ENCODE measurements around the gene HIRA. TPM values are rescaled to one million over a fixed set of nuclear protein-coding genes. Genes with fewer than 3 reads are reported as not detected.

The HIRA gene
- 36.7 TPM for polyA plus RNA-seq (2013, experiment 1 of 2)
- 35.9 TPM for polyA plus RNA-seq (2013, experiment 2 of 2)

DNA sequence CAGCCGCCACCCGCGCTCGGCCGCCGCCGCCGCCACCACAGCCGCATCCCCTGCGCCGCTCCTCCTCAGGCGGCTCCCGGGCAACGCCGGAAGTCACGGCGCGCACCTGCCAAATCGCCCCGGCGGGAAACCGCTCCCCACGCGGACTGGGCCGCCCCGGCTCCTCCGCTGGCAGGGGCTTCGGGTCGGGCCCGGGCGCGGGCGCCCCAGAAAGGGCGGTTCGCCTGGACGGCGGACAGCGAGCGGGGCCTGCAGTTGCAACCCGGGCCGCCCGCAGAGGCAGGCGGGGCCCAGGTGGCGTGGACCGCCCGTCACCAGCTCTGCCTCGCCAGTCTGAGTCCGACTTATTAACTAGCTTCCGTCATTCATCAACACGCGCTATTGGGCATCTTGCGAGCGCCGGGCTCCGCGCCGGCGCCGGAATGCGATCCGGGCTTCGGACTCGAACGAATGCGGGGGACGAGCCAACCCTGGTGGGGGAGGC is at the start of gene HIRA:
TSS of gene HIRA (minus strand) at position 85 of the 484 bp plus-strand sequence. CDS start 257 bp downstream, outside the sequence.
- under 1% methylated on average over 66 of the region's 66 CpGs for WGBS
- no peaks in the 10 kb centered on the region for H3K27me3 ChIP-seq (ENCODE audit: insufficient read depth, low read length)
- peak within 1 kb of the TSS; percentile 95 for H3K9ac ChIP-seq (ENCODE audit: low read depth, low read length)
- peaks cover 31% of the 10 kb centered on the region for H3K36me3 ChIP-seq (ENCODE audit: insufficient read depth, low read length)
- peak within 1 kb of the TSS; percentile 90 for H3K27ac ChIP-seq (ENCODE audit: low read depth, low read length)
- peak within 1 kb of the TSS; percentile 98 for H3K4me3 ChIP-seq (ENCODE audit: low read length)
- H3K4me1 ChIP-seq (ENCODE audit: insufficient read depth, low read length), result no peaks in the 10 kb centered on the region; the same call in 1 of the 2 replicates
- no peaks in the 10 kb centered on the region for H3K9me3 ChIP-seq (ENCODE audit: insufficient read depth, low read depth, low read length)

DNA sequence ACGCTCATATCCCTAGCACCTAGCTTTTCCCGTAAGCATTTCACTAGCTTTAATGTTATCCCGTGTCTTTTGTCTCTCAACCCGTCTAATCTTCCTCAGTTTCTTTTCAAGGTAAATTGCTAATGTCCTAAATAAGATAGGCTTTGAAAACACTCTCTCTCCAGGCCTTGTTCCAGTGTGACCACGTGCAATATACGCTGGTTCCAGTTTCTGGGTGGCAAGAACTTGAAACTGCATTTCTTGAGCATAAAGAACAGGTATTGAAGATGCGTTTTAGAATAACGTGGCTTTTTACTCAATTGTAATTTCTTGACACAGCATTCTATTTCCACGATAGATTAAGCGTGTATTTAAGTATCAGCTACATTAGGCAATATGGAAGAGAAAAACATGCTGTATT is 49.3 kb upstream of the HIRA start:
- H3K27ac ChIP-seq (ENCODE audit: low read depth, low read length), result no peak overlapping the region
- peak overlapping the region; percentile 62 for H3K4me3 ChIP-seq (ENCODE audit: low read length)
- no peaks in the 10 kb centered on the region for H3K27me3 ChIP-seq (ENCODE audit: insufficient read depth, low read length)
- H3K36me3 ChIP-seq (ENCODE audit: insufficient read depth, low read length), result peaks cover 45% of the 10 kb centered on the region
- H3K4me1 ChIP-seq (ENCODE audit: insufficient read depth, low read length), result peaks cover 16% of the 10 kb centered on the region; the same call in 1 of the 2 replicates
- no peaks in the 10 kb centered on the region for H3K9me3 ChIP-seq (ENCODE audit: insufficient read depth, low read depth, low read length)
- 70% methylated on average over 10 of the region's 10 CpGs for WGBS
- peak overlapping the region; percentile 86; the same call in 1 of the 2 replicates for H3K9ac ChIP-seq (ENCODE audit: low read depth, low read length)

DNA sequence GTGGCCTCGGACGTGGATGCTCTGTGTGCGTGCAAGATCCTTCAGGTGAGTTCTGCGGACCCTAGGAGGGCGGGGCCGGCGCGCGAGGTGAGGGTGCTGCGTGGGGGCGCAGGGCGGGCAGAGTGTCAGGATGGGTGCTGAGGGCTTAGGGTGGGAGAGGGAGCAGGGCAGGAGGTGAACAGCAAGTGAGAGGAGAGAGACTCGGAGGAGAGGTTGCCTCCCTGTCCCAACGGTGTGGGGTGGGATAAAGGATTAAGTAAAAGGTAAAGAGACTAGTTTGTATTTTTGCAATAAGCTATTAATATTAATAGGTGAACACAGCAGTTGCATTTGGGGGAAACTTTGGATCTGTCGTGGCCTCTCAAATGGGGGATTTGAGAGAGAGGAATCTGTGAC is 48.6 kb upstream of the HIRA start:
- H3K36me3 ChIP-seq (ENCODE audit: insufficient read depth, low read length), result peaks cover 44% of the 10 kb centered on the region
- peak overlapping the region; percentile 86 for H3K9ac ChIP-seq (ENCODE audit: low read depth, low read length)
- H3K27ac ChIP-seq (ENCODE audit: low read depth, low read length), result peak overlapping the region; percentile 32; the same call in 1 of the 2 replicates
- no peaks in the 10 kb centered on the region for H3K27me3 ChIP-seq (ENCODE audit: insufficient read depth, low read length)
- WGBS, result under 1% methylated on average over 15 of the region's 15 CpGs
- peaks cover 16% of the 10 kb centered on the region; the same call in 1 of the 2 replicates for H3K4me1 ChIP-seq (ENCODE audit: insufficient read depth, low read length)
- H3K9me3 ChIP-seq (ENCODE audit: insufficient read depth, low read depth, low read length), result no peaks in the 10 kb centered on the region
- peak overlapping the region; percentile 62 for H3K4me3 ChIP-seq (ENCODE audit: low read length)

GRCh38 chr22:19479355-19480172 is 48.0 kb upstream of the HIRA start, which contains the start of gene CDC45:
CDC45 (plus strand) TSS chr22:19479920; CDS start chr22:19479969, 49 bp downstream.
- Histone ChIP-seq H3K4me1 (ENCODE audit: insufficient read depth, low read length) (peaks cover 16% of the 10 kb centered on the region; the same call in 1 of the 2 replicates), H3K27ac (ENCODE audit: low read depth, low read length) (peak within 1 kb of the TSS; percentile 91), H3K4me3 (ENCODE audit: low read length) (peak within 1 kb of the TSS; percentile 62), H3K27me3 (ENCODE audit: insufficient read depth, low read length) (no peaks in the 10 kb centered on the region), H3K9me3 (ENCODE audit: insufficient read depth, low read depth, low read length) (no peaks in the 10 kb centered on the region), H3K9ac (ENCODE audit: low read depth, low read length) (peak within 1 kb of the TSS; percentile 93), H3K36me3 (ENCODE audit: insufficient read depth, low read length) (peaks cover 44% of the 10 kb centered on the region)
- WGBS, result under 1% methylated on average over 50 of the region's 50 CpGs

DNA sequence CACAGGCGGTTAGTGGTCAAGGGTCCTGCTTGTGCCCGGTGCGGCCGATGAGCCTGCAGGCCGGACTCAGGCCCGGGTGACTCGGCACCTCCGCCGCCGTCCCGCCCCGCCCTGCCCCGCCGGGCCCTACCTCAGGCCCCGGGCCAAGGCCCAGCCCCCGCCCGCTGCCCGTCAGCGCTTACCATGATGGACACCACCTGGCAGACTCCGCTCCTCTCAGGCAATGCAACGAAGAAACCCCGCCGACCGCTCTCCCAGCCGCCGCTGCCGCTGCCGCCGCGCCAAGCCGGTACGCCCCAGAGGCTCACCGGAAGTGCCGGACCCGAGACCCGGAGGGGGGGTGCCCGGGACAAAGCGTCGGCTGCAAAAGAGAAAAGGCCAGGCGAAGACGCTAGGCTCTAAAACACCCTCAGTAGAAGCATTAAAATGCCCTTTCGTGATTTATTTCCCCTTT is 47.4 kb upstream of the HIRA start, which contains the start of gene UFD1:
TSS of gene UFD1 (minus strand) at position 293 of the 454 bp plus-strand sequence. CDS start at position 185, 108 bp downstream.
- Histone ChIP-seq H3K4me3 (ENCODE audit: low read length) (peak within 1 kb of the TSS; percentile 62), H3K4me1 (ENCODE audit: insufficient read depth, low read length) (peaks cover 16% of the 10 kb centered on the region; the same call in 1 of the 2 replicates), H3K9ac (ENCODE audit: low read depth, low read length) (peak within 1 kb of the TSS; percentile 93), H3K27me3 (ENCODE audit: insufficient read depth, low read length) (no peaks in the 10 kb centered on the region), H3K27ac (ENCODE audit: low read depth, low read length) (peak within 1 kb of the TSS; percentile 91), H3K36me3 (ENCODE audit: insufficient read depth, low read length) (peaks cover 41% of the 10 kb centered on the region), H3K9me3 (ENCODE audit: insufficient read depth, low read depth, low read length) (no peaks in the 10 kb centered on the region)
- 0% methylated on average over 42 of the region's 42 CpGs for WGBS

- Histone ChIP-seq H3K27me3 (ENCODE audit: insufficient read depth, low read length) (no peaks in the 10 kb centered on the region), H3K27ac (ENCODE audit: low read depth, low read length) (peak overlapping the region; percentile 91), H3K9me3 (ENCODE audit: insufficient read depth, low read depth, low read length) (no peaks in the 10 kb centered on the region), H3K4me1 (ENCODE audit: insufficient read depth, low read length) (peaks cover 16% of the 10 kb centered on the region; the same call in 1 of the 2 replicates), H3K9ac (ENCODE audit: low read depth, low read length) (peak overlapping the region; percentile 93), H3K4me3 (ENCODE audit: low read length) (peak overlapping the region; percentile 62), H3K36me3 (ENCODE audit: insufficient read depth, low read length) (peaks cover 41% of the 10 kb centered on the region)
- WGBS, result 4% methylated on average over 31 of the region's 31 CpGs
These were observed 46.7 kb upstream of the HIRA start for GRCh38 chr22:19478045-19478900.

GRCh38 chr22:19477321-19478044 is 46.0 kb upstream of the HIRA start:
- Histone ChIP-seq H3K4me3 (ENCODE audit: low read length) (peak overlapping the region; percentile 62), H3K9ac (ENCODE audit: low read depth, low read length) (peak overlapping the region; percentile 93), H3K27me3 (ENCODE audit: insufficient read depth, low read length) (no peaks in the 10 kb centered on the region), H3K9me3 (ENCODE audit: insufficient read depth, low read depth, low read length) (no peaks in the 10 kb centered on the region), H3K4me1 (ENCODE audit: insufficient read depth, low read length) (peaks cover 16% of the 10 kb centered on the region; the same call in 1 of the 2 replicates), H3K27ac (ENCODE audit: low read depth, low read length) (no peak overlapping the region), H3K36me3 (ENCODE audit: insufficient read depth, low read length) (peaks cover 43% of the 10 kb centered on the region)
- 68% methylated on average over 3 of the region's 5 CpGs for WGBS

DNA sequence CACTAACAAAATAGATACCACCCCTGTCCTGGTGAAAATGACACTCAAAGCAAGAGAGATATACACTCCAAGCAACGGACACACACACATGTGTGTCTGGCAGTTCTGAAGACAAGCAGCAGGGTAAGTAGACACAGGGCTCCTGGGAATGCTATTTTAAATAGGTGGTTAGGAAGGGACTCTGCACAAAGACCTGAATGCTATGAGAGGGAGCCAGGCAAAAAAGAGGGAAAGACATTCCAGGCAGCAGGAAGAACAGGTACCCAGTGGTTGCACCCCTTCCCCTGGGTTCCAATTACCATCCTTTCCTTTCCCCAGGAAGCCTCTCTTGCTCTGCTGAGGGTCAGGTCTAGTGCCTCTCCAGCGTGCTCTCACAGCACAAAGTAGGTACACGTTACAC is 44.5 kb upstream of the HIRA start:
- Histone ChIP-seq H3K4me1 (ENCODE audit: insufficient read depth, low read length) (peaks cover 15% of the 10 kb centered on the region; the same call in 1 of the 2 replicates), H3K27ac (ENCODE audit: low read depth, low read length) (no peak overlapping the region), H3K36me3 (ENCODE audit: insufficient read depth, low read length) (peaks cover 48% of the 10 kb centered on the region), H3K9ac (ENCODE audit: low read depth, low read length) (no peak overlapping the region), H3K27me3 (ENCODE audit: insufficient read depth, low read length) (no peaks in the 10 kb centered on the region), H3K4me3 (ENCODE audit: low read length) (no peak overlapping the region), H3K9me3 (ENCODE audit: insufficient read depth, low read depth, low read length) (no peaks in the 10 kb centered on the region)
- WGBS, result 95% methylated on average over 3 of the region's 3 CpGs

DNA sequence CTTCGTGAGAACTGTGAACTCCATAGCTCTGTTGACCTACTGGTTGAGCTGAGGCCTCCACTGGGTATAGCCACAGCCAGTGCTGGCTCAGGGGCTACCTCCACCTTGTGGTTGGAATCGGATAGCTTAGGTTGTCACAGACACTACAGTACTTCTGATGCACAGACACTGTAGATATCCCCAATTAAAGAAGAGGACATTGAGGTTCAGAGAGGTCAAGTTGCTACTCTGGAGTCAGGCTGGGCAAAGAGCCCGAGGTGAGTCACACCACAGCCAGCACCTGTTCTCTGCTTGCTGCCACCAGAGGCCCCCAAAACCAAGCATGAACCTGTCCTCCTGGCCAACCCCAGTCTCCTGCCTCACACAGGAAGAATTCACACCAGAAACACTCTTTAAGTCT is 42.0 kb upstream of the HIRA start:
- no peak overlapping the region for H3K27ac ChIP-seq (ENCODE audit: low read depth, low read length)
- H3K36me3 ChIP-seq (ENCODE audit: insufficient read depth, low read length), result peaks cover 71% of the 10 kb centered on the region
- H3K4me1 ChIP-seq (ENCODE audit: insufficient read depth, low read length), result peaks cover 8% of the 10 kb centered on the region; the same call in 1 of the 2 replicates
- H3K27me3 ChIP-seq (ENCODE audit: insufficient read depth, low read length), result no peaks in the 10 kb centered on the region
- 91% methylated on average over 3 of the region's 3 CpGs for WGBS
- H3K9me3 ChIP-seq (ENCODE audit: insufficient read depth, low read depth, low read length), result no peaks in the 10 kb centered on the region
- H3K9ac ChIP-seq (ENCODE audit: low read depth, low read length), result no peak overlapping the region
- no peak overlapping the region for H3K4me3 ChIP-seq (ENCODE audit: low read length)

DNA sequence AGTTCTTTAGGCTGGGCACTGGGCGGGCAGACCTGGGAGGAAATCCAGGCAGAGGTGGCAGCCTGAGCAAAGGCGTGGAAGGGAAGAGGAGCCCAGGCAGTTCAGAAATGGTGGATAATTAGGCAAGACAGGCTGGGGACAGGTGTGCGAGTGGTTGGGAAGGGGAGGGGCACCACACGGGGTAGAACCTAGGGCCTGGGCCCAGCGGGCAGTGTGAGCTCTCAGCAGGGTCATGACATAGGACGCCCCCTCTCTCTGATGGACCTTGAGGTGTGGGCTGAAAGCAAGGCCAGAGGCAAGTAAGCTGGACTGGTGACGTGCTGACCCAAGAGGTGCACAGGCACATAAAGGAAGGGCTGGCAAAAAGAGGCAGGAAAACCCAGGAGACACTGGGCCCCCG is 40.7 kb upstream of the HIRA start:
- 94% methylated on average over 8 of the region's 8 CpGs for WGBS
- H3K9ac ChIP-seq (ENCODE audit: low read depth, low read length), result no peak overlapping the region
- H3K27ac ChIP-seq (ENCODE audit: low read depth, low read length), result no peak overlapping the region
- no peak overlapping the region for H3K4me3 ChIP-seq (ENCODE audit: low read length)
- no peaks in the 10 kb centered on the region for H3K4me1 ChIP-seq (ENCODE audit: insufficient read depth, low read length)
- peaks cover 84% of the 10 kb centered on the region for H3K36me3 ChIP-seq (ENCODE audit: insufficient read depth, low read length)
- H3K27me3 ChIP-seq (ENCODE audit: insufficient read depth, low read length), result no peaks in the 10 kb centered on the region
- no peaks in the 10 kb centered on the region for H3K9me3 ChIP-seq (ENCODE audit: insufficient read depth, low read depth, low read length)
